GM12875 (cell line): Measurements from ENCODE around the gene TLCD3A.
A peak's percentile ranks its signal among the peaks of the same experiment; 100 is the strongest.

Source experiments
- H3K4me3 ChIP-seq: one replicate; pipeline ENCODE4 v1.5.1; 2011; ENCODE audit warnings: low read depth, low read length, control low read depth
- CTCF ChIP-seq: IDR thresholded peaks from 2 replicates; pipeline ENCODE4 v1.5.1; 2011; ENCODE audit warnings: low read depth, mild to moderate bottlenecking, control low read depth, inconsistent platforms, low read length, moderate library complexity, borderline replicate concordance; ENCODE audit not compliant: insufficient read depth

The TLCD3A gene

GRCh38 chr17:728911-729310 is 3.5 kb upstream of the TLCD3A start:
- no peak for TF ChIP-seq CTCF

GRCh38 chr17:731644-732066 is 741 bp upstream of the TLCD3A start:
- peak overlapping the region; percentile 79 for H3K4me3 ChIP-seq
- TF ChIP-seq CTCF: no peak

More at GRCh38 chr17:728911-729310, 3.5 kb upstream of the TLCD3A start:
- H3K4me3 ChIP-seq: no peak overlapping the region

GRCh38 chr17:732902-733720 is 715 bp downstream of the TLCD3A start:
- no peak for TF ChIP-seq CTCF

GRCh38 chr17:733743-734142 is 1.3 kb downstream of the TLCD3A start:
- no peak overlapping the region for H3K4me3 ChIP-seq

More at GRCh38 chr17:732902-733720, 715 bp downstream of the TLCD3A start:
- H3K4me3 ChIP-seq: peak overlapping the region; percentile 79

GRCh38 chr17:737561-738113 is 5.2 kb downstream of the TLCD3A start:
- TF ChIP-seq CTCF: no peak
- H3K4me3 ChIP-seq: no peak overlapping the region

More at GRCh38 chr17:733743-734142, 1.3 kb downstream of the TLCD3A start:
- TF ChIP-seq CTCF: no peak

GRCh38 chr17:740240-741017 is 8.0 kb downstream of the TLCD3A start:
- no peak for TF ChIP-seq CTCF

More at GRCh38 chr17:740240-741017, 8.0 kb downstream of the TLCD3A start:
- H3K4me3 ChIP-seq: no peak overlapping the region
